Peyer's patch (tissue), 4 donors: ENCODE measurements around the gene GADL1. TPM values are rescaled to one million over a fixed set of nuclear protein-coding genes. Genes with fewer than 3 reads are reported as not detected.

ENCODE experiments used
- DNase-seq, 3 donors: peaks; one replicate each; pipeline ENCODE4 v3.0.0-alpha.2; 2017 to 2019
- H3K27ac ChIP-seq, 4 donors: fragments of 200-600 bp; sonication (generic); one replicate each; pipeline ENCODE4 v1.5.1; 2016 to 2019
- H3K27me3 ChIP-seq, 2 donors: fragments of 200-600 bp; sonication (generic); one replicate each; pipeline ENCODE4 v1.5.1; 2019
- H3K36me3 ChIP-seq, 3 donors: fragments of 200-600 bp; sonication (generic); one replicate each; pipeline ENCODE4 v1.5.1; 2016 to 2019
- H3K4me1 ChIP-seq, 4 donors: fragments of 200-600 bp; sonication (generic); one replicate each; pipeline ENCODE4 v1.5.1; 2016 to 2019
- H3K4me3 ChIP-seq, 4 donors: fragments of 200-600 bp; sonication (generic); 1 replicate in 3 of 4; 2 replicates in 1 of 4; pipeline ENCODE4 v1.5.1; 2016 to 2019; ENCODE audit warnings: mild to moderate bottlenecking in 1 of 4
- H3K9me3 ChIP-seq, 4 donors: fragments of 200-600 bp; sonication (generic); one replicate each; pipeline ENCODE4 v1.5.1; 2016 to 2019; ENCODE audit warnings: mild to moderate bottlenecking in 1 of 4
- CTCF ChIP-seq, 6 experiments: fragments of 450-650 bp in 4 of 6; fragments of 200-600 bp in 2 of 6; sonication (generic) in 1 of 6; IDR thresholded peaks; one replicate each; pipeline ENCODE4 v1.5.1; 2017 to 2019; ENCODE audit warnings: antibody characterized with exemption in 6 of 6, mild to moderate bottlenecking in 3 of 6, moderate library complexity in 1 of 6
- POLR2A ChIP-seq, 2 donors: fragments of 450-650 bp; IDR thresholded peaks; one replicate each; pipeline ENCODE4 v1.5.1; 2017; ENCODE audit warnings: antibody characterized with exemption in 2 of 2, mild to moderate bottlenecking in 2 of 2, moderate library complexity in 2 of 2
- total RNA-seq, 4 donors: library from RNA; depleted of rRNA; stranded (reverse); fragments of >200 nt; gene quantifications; one replicate each; pipeline ENCODE4 v1.1.0, GENCODE V29; 2016

GADL1 gene
- total RNA-seq, 4 donors from 2014 or later: not detected

DNA sequence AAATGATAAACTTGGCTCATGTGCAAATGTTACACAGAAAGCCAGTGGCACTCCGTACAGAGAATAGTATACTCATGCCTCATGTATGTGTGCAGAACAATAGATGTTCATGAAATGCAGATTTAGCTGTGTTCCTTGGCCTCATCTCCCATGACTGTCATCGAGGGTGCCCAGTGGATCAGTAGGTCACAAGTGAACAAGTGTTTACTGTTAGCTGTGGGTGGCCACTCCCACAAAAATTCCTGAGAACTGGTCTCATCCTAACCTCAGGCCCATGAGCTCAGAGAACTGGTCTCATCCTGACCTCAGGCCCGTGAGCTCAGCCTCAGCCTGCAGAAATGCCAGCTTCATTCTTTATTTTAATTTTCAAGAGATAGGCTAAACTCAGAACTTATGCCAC, 124.1 kb downstream of the GADL1 start:
- DNase-seq: no peak
- H3K36me3 ChIP-seq: no peaks in the 10 kb centered on the region

GRCh38 chr3:30768703-30769550, 125.5 kb downstream of the GADL1 start:
- DNase-seq: peak; percentile 63 to 88 (median 65)
- H3K27me3 ChIP-seq: no peaks in the 10 kb centered on the region
- TF ChIP-seq CTCF (IDR thresholded peaks at IDR 0.05) (peak; percentile 58 to 74 (median 63)), POLR2A (IDR thresholded peaks at IDR 0.05) (no peak)

More for the DNA sequence above, 124.1 kb downstream of the GADL1 start:
- no peaks in the 10 kb centered on the region for H3K27me3 ChIP-seq
- TF ChIP-seq CTCF (IDR thresholded peaks at IDR 0.05): no peak
- TF ChIP-seq POLR2A (IDR thresholded peaks at IDR 0.05): no peak
- H3K4me3 ChIP-seq: no peak overlapping the region
- H3K27ac ChIP-seq: no peak overlapping the region
- no peaks in the 10 kb centered on the region for H3K9me3 ChIP-seq
- H3K4me1 ChIP-seq: no peaks in the 10 kb centered on the region

GRCh38 chr3:30768046-30768445, 126.4 kb downstream of the GADL1 start:
- no peaks in the 10 kb centered on the region for H3K4me1 ChIP-seq

More at GRCh38 chr3:30768703-30769550, 125.5 kb downstream of the GADL1 start:
- Histone ChIP-seq H3K4me3 (no peak overlapping the region), H3K9me3 (no peaks in the 10 kb centered on the region), H3K36me3 (no peaks in the 10 kb centered on the region), H3K27ac (no peak overlapping the region), H3K4me1 (no peaks in the 10 kb centered on the region)

GRCh38 chr3:30766522-30766921, 127.9 kb downstream of the GADL1 start:
- no peaks in the 10 kb centered on the region for H3K27me3 ChIP-seq
- H3K36me3 ChIP-seq: no peaks in the 10 kb centered on the region
- H3K27ac ChIP-seq: no peak overlapping the region
- DNase-seq: no peak
- H3K4me3 ChIP-seq: no peak overlapping the region
- no peaks in the 10 kb centered on the region for H3K9me3 ChIP-seq
- no peaks in the 10 kb centered on the region for H3K4me1 ChIP-seq
- no peak for TF ChIP-seq POLR2A (IDR thresholded peaks at IDR 0.05)
- TF ChIP-seq CTCF (IDR thresholded peaks at IDR 0.05): no peak

More at GRCh38 chr3:30768046-30768445, 126.4 kb downstream of the GADL1 start:
- no peak for DNase-seq
- Histone ChIP-seq H3K4me3 (no peak overlapping the region), H3K27ac (no peak overlapping the region), H3K9me3 (no peaks in the 10 kb centered on the region), H3K27me3 (no peaks in the 10 kb centered on the region), H3K36me3 (no peaks in the 10 kb centered on the region)
- TF ChIP-seq POLR2A (IDR thresholded peaks at IDR 0.05) (no peak), CTCF (IDR thresholded peaks at IDR 0.05) (no peak)

GRCh38 chr3:30764891-30765290, 129.6 kb downstream of the GADL1 start:
- DNase-seq: no peak
- Histone ChIP-seq H3K36me3 (no peaks in the 10 kb centered on the region), H3K27ac (no peak overlapping the region), H3K27me3 (no peaks in the 10 kb centered on the region), H3K4me1 (no peaks in the 10 kb centered on the region), H3K4me3 (no peak overlapping the region), H3K9me3 (no peaks in the 10 kb centered on the region)
- no peak for TF ChIP-seq CTCF (IDR thresholded peaks at IDR 0.05)
- TF ChIP-seq POLR2A (IDR thresholded peaks at IDR 0.05): no peak
